HepG2 (cell line): Measurements from ENCODE around the gene RPUSD2. TPM values are rescaled to one million over a fixed set of nuclear protein-coding genes. Genes with fewer than 3 reads are reported as not detected.

Experiments
- AGO1 ChIP-seq: fragments of 200-400 bp; formaldehyde crosslinking; IDR thresholded peaks from 2 replicates; pipeline ENCODE4 v1.6.1; 2017; ENCODE audit warnings: mild to moderate bottlenecking, low read depth, low read length, moderate library complexity; ENCODE audit not compliant: poor library complexity, severe bottlenecking
- FOXJ3 ChIP-seq: sonication (generic); formaldehyde crosslinking; IDR thresholded peaks from 2 replicates; pipeline ENCODE4 v1.4.0; 2020; ENCODE audit warnings: missing genetic modification reagents, mild to moderate bottlenecking, borderline replicate concordance
- GFI1 ChIP-seq: sonication (generic); formaldehyde crosslinking; IDR thresholded peaks from 2 replicates; pipeline ENCODE4 v1.5.0; 2020; ENCODE audit warnings: missing genetic modification reagents, mild to moderate bottlenecking, borderline replicate concordance
- HDAC2 ChIP-seq: sonication (generic); formaldehyde crosslinking; IDR thresholded peaks from 2 replicates; pipeline ENCODE4 v1.4.0; 2020; ENCODE audit warnings: missing genetic modification reagents
- MAFK ChIP-seq, 2 experiments: IDR thresholded peaks in 1 of 2; conservative IDR thresholded peaks in 1 of 2; 2 replicates each; pipeline ENCODE4 v1.6.1; 2011; ENCODE audit warnings: improper control_type of control experiment in 2 of 2, low read length in 2 of 2
- NFE2L1 ChIP-seq: sonication (generic); formaldehyde crosslinking; IDR thresholded peaks from 2 replicates; pipeline ENCODE4 v1.4.0; 2020; ENCODE audit warnings: missing genetic modification reagents, mild to moderate bottlenecking, borderline replicate concordance
- PRPF4 ChIP-seq: fragments of 200-400 bp; formaldehyde crosslinking; IDR thresholded peaks from 2 replicates; pipeline ENCODE4 v1.6.1; 2016; ENCODE audit warnings: low read length, low read depth; ENCODE audit not compliant: poor library complexity, severe bottlenecking
- RCOR2 ChIP-seq: IDR thresholded peaks from 2 replicates; pipeline ENCODE4 v1.6.1; 2016; ENCODE audit warnings: missing biosample characterization, missing genetic modification reagents
- RXRB ChIP-seq: IDR thresholded peaks from 2 replicates; pipeline ENCODE4 v1.6.1; 2016; ENCODE audit warnings: borderline replicate concordance, missing genetic modification reagents, missing compliant biosample characterization
- SMARCC2 ChIP-seq: fragments of 450-650 bp; IDR thresholded peaks from 2 replicates; pipeline ENCODE4 v1.6.1; 2017; ENCODE audit warnings: antibody characterized with exemption, mild to moderate bottlenecking
- STAT5B ChIP-seq: sonication (generic); formaldehyde crosslinking; IDR thresholded peaks from 2 replicates; pipeline ENCODE4 v1.4.0; 2020; ENCODE audit warnings: missing genetic modification reagents
- TBX2 ChIP-seq: sonication (generic); formaldehyde crosslinking; IDR thresholded peaks from 2 replicates; pipeline ENCODE4 v1.5.0; 2020; ENCODE audit warnings: missing genetic modification reagents, mild to moderate bottlenecking, borderline replicate concordance
- ZNF230 ChIP-seq: sonication (generic); formaldehyde crosslinking; IDR thresholded peaks from 2 replicates; pipeline ENCODE4 v1.4.0; 2020; ENCODE audit warnings: mild to moderate bottlenecking, missing genetic modification reagents
- ZNF329 ChIP-seq: sonication (generic); formaldehyde crosslinking; IDR thresholded peaks from 2 replicates; pipeline ENCODE4 v1.9.0; 2021; ENCODE audit warnings: low read depth, mild to moderate bottlenecking, missing genetic modification reagents
- ZNF431 ChIP-seq: sonication (generic); formaldehyde crosslinking; IDR thresholded peaks from 2 replicates; pipeline ENCODE4 v1.9.0; 2022; ENCODE audit warnings: missing genetic modification reagents, low read depth, mild to moderate bottlenecking, borderline replicate concordance
- ZNF501 ChIP-seq: sonication (generic); formaldehyde crosslinking; IDR thresholded peaks from 2 replicates; pipeline ENCODE4 v1.5.1; 2020; ENCODE audit warnings: mild to moderate bottlenecking, moderate library complexity, missing genetic modification reagents
- ZNF556 ChIP-seq: sonication (generic); formaldehyde crosslinking; IDR thresholded peaks from 2 replicates; pipeline ENCODE4 v1.4.0; 2020; ENCODE audit warnings: mild to moderate bottlenecking, missing genetic modification reagents, borderline replicate concordance
- ZNF768 ChIP-seq: sonication (generic); formaldehyde crosslinking; IDR thresholded peaks from 2 replicates; pipeline ENCODE4 v1.4.0; 2020; ENCODE audit warnings: missing genetic modification reagents
- ZNF772 ChIP-seq: sonication (generic); formaldehyde crosslinking; IDR thresholded peaks from 2 replicates; pipeline ENCODE4 v1.5.0; 2020; ENCODE audit warnings: mild to moderate bottlenecking, missing genetic modification reagents
- ZSCAN29 ChIP-seq: sonication (generic); formaldehyde crosslinking; conservative IDR thresholded peaks from 2 replicates; pipeline ENCODE4 v1.4.0; 2020; ENCODE audit warnings: mild to moderate bottlenecking, missing genetic modification reagents
- polyA plus RNA-seq, 8 experiments: library from polyadenylated mRNA; depleted of rRNA in 3 of 8; stranded (reverse) in 7 of 8; unstranded in 1 of 8; fragments of >200 nt; fragmentation: Illumina TruSeq in 4 of 8; extraction: Trizol in 4 of 8; gene quantifications; 2 replicates each; pipeline versions ENCODE4 v1.2.1 to v1.2.3, GENCODE V29; 2011 to 2016; ENCODE audit warnings: low read depth in 4 of 8, missing spikeins in 1 of 8, mixed read lengths in 1 of 8; ENCODE audit not compliant: insufficient read depth in 1 of 8
- total RNA-seq, 5 experiments: library from RNA; depleted of rRNA; stranded (reverse); fragments of >200 nt; fragmentation: Illumina TruSeq; extraction: Trizol; gene quantifications; 2 replicates each; pipeline ENCODE4 v1.2.3, GENCODE V29; 2016; ENCODE audit warnings: low read depth in 1 of 5
- TF ChIP-seq, protein P1 (sequence below): sonication (generic); formaldehyde crosslinking; IDR thresholded peaks from 2 replicates; pipeline ENCODE4 v1.4.0; 2020; ENCODE audit warnings: mild to moderate bottlenecking, missing genetic modification reagents
- TF ChIP-seq, protein P2 (sequence below): sonication (generic); formaldehyde crosslinking; IDR thresholded peaks from 2 replicates; pipeline ENCODE4 v1.5.0; 2020; ENCODE audit warnings: mild to moderate bottlenecking, missing genetic modification reagents
- TF ChIP-seq, protein P3 (sequence below): sonication (generic); formaldehyde crosslinking; conservative IDR thresholded peaks from 2 replicates; pipeline ENCODE4 v1.4.0; 2020; ENCODE audit warnings: missing genetic modification reagents
- TF ChIP-seq, protein P4 (sequence below): sonication (generic); formaldehyde crosslinking; IDR thresholded peaks from 2 replicates; pipeline ENCODE4 v1.8.0; 2022; ENCODE audit warnings: mild to moderate bottlenecking, missing genetic modification reagents, moderate library complexity
- TF ChIP-seq, protein P5 (sequence below), 2 experiments: fragments of 450-650 bp in 1 of 2; sonication (generic) in 1 of 2; formaldehyde crosslinking; IDR thresholded peaks; 2 replicates each; pipeline versions ENCODE4 v1.5.0 to v1.8.0; 2020 to 2022; ENCODE audit warnings: mild to moderate bottlenecking in 1 of 2, missing genetic modification reagents in 1 of 2

Gene RPUSD2
- total and polyA plus RNA-seq, 2 of the 13 experiments (the other 11 are each of a cell fraction or from before 2014, with no cell fraction given), result 8.6 to 14.5 TPM

DNA sequence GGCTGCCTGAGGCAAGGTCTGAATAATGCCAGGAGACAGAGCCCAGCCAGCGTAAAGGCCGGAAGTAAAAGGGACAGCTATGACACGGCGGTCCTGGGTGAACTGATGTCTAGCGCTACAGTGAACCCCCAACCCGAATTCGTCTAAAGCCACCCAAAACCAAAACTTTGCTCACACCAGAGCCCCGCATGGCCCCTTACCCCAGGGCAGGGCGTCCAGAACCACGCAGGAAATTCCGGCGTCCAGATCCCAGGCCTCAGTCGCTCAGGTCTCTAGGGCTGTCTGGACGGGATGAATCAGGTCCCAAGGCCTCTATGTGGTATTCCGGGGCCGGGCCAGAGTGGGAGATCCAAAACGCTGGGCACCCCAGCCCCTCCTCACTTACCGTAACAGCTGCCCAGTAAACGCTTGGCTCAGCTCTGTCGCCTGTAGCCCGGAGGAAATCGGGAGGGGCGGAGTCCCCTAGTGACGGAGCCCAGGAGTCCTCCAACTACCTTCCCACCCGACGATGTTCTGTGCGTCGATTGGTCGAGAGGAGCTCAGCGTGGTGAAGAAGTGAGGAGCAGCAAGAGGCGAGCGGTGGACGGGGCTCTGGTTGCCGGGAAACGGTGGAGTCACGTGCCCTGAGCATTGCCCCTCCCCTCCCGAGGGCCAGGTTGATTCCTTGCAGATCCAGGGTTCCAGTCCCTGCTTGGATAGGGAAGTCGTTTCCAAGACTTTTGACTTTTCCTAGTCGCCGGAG lies 4.3 kb upstream of the RPUSD2 start, which contains the start of gene CCDC32 (continued):
- no peak for TF ChIP-seq AGO1
- TF ChIP-seq, protein P1, sequence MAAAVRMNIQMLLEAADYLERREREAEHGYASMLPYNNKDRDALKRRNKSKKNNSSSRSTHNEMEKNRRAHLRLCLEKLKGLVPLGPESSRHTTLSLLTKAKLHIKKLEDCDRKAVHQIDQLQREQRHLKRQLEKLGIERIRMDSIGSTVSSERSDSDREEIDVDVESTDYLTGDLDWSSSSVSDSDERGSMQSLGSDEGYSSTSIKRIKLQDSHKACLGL (CRISPR knock-in tag), result peak; percentile 72
- TF ChIP-seq ZSCAN29 (CRISPR knock-in tag), result no peak; the same call in 1 of the 2 replicates
- TF ChIP-seq, protein P2, sequence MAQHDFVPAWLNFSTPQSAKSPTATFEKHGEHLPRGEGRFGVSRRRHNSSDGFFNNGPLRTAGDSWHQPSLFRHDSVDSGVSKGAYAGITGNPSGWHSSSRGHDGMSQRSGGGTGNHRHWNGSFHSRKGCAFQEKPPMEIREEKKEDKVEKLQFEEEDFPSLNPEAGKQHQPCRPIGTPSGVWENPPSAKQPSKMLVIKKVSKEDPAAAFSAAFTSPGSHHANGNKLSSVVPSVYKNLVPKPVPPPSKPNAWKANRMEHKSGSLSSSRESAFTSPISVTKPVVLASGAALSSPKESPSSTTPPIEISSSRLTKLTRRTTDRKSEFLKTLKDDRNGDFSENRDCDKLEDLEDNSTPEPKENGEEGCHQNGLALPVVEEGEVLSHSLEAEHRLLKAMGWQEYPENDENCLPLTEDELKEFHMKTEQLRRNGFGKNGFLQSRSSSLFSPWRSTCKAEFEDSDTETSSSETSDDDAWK (CRISPR knock-in tag), result no peak
- no peak for TF ChIP-seq PRPF4
- no peak for TF ChIP-seq NFE2L1 (CRISPR knock-in tag)
- TF ChIP-seq, protein P3, sequence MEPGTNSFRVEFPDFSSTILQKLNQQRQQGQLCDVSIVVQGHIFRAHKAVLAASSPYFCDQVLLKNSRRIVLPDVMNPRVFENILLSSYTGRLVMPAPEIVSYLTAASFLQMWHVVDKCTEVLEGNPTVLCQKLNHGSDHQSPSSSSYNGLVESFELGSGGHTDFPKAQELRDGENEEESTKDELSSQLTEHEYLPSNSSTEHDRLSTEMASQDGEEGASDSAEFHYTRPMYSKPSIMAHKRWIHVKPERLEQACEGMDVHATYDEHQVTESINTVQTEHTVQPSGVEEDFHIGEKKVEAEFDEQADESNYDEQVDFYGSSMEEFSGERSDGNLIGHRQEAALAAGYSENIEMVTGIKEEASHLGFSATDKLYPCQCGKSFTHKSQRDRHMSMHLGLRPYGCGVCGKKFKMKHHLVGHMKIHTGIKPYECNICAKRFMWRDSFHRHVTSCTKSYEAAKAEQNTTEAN, result 0 out of 2 replicates have a peak, but pooled peaks have one; percentile 58
- no peak for TF ChIP-seq STAT5B (CRISPR knock-in tag)
- TF ChIP-seq ZNF230 (CRISPR knock-in tag), result 0 out of 2 replicates have a peak, but pooled peaks have one; percentile 29
- TF ChIP-seq, protein P4, sequence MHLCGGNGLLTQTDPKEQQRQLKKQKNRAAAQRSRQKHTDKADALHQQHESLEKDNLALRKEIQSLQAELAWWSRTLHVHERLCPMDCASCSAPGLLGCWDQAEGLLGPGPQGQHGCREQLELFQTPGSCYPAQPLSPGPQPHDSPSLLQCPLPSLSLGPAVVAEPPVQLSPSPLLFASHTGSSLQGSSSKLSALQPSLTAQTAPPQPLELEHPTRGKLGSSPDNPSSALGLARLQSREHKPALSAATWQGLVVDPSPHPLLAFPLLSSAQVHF (CRISPR knock-in tag), result no peak
- TF ChIP-seq MAFK (conservative IDR thresholded peaks at IDR 0.05 in 1 of 2, IDR thresholded peaks at IDR 0.05 in 1 of 2; ENCODE audit: low read length in 2 of 2), result no peak
- TF ChIP-seq ZNF329 (CRISPR knock-in tag), result no peak
- peak; percentile 35; the same call in 1 of the 2 replicates for TF ChIP-seq TBX2
- TF ChIP-seq ZNF501, result peak; percentile 95
- no peak; the same call in 1 of the 2 replicates for TF ChIP-seq HDAC2 (CRISPR knock-in tag)
- TF ChIP-seq FOXJ3, result no peak
- no peak for TF ChIP-seq ZNF556 (CRISPR knock-in tag)
- no peak for TF ChIP-seq SMARCC2
- 0 out of 2 replicates have a peak, but pooled peaks have one; percentile 15 for TF ChIP-seq GFI1 (CRISPR knock-in tag)
- TF ChIP-seq RXRB (CRISPR knock-in tag), result peak; percentile 21; the same call in 1 of the 2 replicates
- peak; percentile 44; the same call in 1 of the 2 replicates for TF ChIP-seq ZNF768 (CRISPR knock-in tag)
- TF ChIP-seq, protein P5, sequence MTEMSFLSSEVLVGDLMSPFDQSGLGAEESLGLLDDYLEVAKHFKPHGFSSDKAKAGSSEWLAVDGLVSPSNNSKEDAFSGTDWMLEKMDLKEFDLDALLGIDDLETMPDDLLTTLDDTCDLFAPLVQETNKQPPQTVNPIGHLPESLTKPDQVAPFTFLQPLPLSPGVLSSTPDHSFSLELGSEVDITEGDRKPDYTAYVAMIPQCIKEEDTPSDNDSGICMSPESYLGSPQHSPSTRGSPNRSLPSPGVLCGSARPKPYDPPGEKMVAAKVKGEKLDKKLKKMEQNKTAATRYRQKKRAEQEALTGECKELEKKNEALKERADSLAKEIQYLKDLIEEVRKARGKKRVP (CRISPR knock-in tag; IDR thresholded peaks at IDR 0.05), result no peak
- TF ChIP-seq ZNF772 (CRISPR knock-in tag), result 0 out of 2 replicates have a peak, but pooled peaks have one; percentile 66
- TF ChIP-seq RCOR2 (CRISPR knock-in tag), result no peak
- TF ChIP-seq ZNF431 (CRISPR knock-in tag), result 0 out of 2 replicates have a peak, but pooled peaks have one; percentile 52
